GM12875 (cell line): ENCODE results near the gene TMEM132D.

ENCODE experiments used
- H3K4me3 ChIP-seq: one replicate; pipeline ENCODE4 v1.5.1; 2011; ENCODE audit warnings: low read depth, low read length, control low read depth
- TF ChIP-seq, protein P1 (sequence below): IDR thresholded peaks from 2 replicates; pipeline ENCODE4 v1.5.1; 2011; ENCODE audit warnings: low read depth, mild to moderate bottlenecking, control low read depth, inconsistent platforms, low read length, moderate library complexity, borderline replicate concordance; ENCODE audit not compliant: insufficient read depth

The TMEM132D gene

DNA sequence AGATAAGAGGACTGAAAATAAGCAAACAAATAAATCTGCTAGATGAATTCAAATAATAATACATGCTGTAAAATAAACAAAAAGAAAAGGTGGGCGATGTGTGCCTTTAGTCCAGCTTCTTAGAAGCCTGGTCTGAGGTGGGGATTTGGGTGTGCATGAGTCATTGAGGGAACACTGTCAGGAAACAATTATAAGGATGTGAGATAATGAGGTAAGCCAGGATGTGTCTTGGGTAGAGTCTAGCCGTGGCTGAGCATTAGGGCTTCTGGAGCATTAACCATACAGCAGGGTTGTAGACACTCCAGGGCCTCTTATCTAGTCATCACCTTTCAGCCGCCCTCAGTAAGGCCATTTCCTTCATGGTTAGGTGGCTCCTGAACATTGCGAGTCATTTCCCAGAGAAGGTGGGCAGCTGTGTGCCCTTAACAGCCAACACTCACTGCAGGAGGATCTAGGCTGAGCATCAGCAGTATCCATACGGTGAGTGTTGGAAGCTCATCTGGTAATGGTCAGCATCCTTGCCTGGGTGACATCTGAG lies 645.0 kb downstream of the TMEM132D start:
- TF ChIP-seq, protein P1, sequence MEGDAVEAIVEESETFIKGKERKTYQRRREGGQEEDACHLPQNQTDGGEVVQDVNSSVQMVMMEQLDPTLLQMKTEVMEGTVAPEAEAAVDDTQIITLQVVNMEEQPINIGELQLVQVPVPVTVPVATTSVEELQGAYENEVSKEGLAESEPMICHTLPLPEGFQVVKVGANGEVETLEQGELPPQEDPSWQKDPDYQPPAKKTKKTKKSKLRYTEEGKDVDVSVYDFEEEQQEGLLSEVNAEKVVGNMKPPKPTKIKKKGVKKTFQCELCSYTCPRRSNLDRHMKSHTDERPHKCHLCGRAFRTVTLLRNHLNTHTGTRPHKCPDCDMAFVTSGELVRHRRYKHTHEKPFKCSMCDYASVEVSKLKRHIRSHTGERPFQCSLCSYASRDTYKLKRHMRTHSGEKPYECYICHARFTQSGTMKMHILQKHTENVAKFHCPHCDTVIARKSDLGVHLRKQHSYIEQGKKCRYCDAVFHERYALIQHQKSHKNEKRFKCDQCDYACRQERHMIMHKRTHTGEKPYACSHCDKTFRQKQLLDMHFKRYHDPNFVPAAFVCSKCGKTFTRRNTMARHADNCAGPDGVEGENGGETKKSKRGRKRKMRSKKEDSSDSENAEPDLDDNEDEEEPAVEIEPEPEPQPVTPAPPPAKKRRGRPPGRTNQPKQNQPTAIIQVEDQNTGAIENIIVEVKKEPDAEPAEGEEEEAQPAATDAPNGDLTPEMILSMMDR, result no peak
- H3K4me3 ChIP-seq, result no peak overlapping the region

DNA sequence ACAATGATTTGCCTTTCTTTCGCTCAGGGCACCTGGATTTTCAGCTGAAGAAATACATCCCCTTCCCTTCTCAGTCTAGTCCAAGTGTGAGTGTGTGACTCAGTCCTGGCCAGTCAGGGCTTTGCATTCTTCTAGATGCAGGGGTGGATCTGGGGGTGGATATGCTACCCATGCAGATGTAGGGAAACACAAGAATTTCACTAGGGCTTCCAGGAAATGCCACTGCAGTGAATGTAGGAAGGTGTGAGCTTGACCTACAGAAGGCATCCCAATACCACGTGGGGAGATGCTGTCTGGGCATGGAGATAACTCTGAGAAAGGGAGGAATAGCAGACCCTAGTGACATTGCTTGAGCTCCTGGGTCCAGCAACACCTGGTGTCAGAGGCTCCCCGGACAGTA lies 646.3 kb downstream of the TMEM132D start:
- no peak overlapping the region for H3K4me3 ChIP-seq
- TF ChIP-seq, protein P1, result no peak

DNA sequence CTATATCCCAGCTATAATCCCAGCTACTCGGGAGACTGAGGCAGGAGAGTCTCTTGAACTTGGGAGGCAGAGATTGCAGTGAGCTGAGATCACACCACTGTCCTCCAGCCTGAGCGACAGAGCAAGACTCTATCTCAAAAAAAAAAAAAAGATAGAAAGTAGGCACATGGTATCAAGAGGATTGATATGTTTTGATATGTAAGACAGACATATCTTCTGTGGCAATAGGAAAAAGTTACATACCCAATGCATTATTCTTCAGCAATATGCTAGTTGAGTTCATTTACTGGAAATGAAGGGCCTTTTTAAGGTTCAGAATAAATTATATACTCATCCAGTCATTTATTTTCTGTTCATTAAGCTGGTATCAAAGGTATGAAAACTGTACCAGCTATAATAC lies 657.2 kb downstream of the TMEM132D start:
- no peak overlapping the region for H3K4me3 ChIP-seq
- TF ChIP-seq, protein P1, result no peak

DNA sequence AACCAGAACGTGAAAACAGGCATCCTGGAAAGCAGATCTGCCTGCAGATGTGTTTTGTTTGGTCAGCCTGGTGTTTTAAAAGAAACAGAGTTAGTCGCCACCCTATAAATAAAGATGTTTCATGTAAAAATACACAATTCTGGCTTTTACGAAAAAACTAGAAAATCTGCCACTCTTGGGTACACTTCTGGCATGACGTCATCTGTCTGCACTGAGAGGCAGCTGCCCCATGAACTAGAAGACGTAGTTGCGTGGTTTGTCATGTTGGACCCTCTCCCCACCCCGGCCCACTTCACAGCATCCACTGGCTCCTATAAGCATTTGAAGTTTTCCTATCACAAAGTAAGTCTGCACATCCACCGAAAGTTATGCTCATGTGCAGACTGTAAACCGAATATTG lies 658.1 kb downstream of the TMEM132D start:
- TF ChIP-seq, protein P1, result no peak
- no peak overlapping the region for H3K4me3 ChIP-seq

DNA sequence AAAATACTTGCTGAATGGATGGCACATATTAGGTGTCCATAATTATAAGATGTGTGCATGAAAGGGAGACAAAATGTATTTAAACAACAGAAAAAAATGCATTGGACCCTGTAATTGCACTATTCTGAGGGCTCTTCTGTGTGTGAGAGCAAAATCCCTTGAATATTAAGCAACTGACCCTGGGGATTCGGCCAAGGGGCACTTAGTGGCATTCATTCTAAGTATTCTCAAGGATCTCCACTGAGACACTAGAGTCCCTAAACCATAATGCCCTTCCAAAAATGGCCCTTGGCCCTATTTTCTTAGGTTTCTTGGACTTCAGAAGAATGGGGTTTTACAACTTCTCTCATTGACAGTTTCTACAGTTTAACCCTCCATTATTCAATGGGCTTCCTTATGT lies 662.0 kb downstream of the TMEM132D start:
- no peak overlapping the region for H3K4me3 ChIP-seq
- TF ChIP-seq, protein P1, result no peak

DNA sequence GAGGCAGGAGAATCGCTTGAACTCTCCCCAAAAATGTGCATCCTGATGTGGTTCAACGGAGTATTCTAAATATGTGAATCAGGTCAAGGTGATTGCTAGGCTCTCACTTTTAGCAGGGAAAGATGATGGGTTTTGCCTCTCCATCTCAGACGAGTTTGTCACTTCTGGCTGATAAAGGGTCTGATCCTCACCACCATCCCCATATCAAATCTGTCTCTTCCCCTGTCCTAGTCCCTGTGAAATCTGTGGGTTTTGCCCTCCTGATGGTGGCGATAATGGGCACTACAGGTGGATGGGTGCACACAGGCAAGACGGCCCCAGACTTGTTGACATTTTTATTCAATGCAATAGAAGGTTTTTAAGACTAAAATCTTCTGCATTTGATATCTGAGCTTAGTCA lies 665.9 kb downstream of the TMEM132D start:
- no peak overlapping the region for H3K4me3 ChIP-seq
- TF ChIP-seq, protein P1, result no peak

DNA sequence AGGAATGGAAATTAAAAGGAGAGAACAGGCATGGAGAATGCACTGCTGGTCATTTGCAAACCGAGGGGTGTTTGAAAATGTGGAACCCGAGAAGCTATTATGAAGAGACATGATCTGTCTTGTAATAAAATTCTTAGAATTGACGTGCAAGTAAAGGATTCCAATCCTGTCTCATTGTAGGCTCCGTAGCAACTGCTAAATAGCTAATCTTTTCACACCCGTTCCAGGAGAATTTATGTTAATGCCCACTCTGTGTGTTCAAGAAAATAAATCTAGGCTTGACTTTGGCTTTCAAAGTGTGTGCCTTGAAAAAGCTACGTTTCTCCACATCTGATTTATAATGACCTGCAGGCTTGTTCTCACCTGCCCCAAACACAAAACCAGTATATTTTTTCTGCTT lies 669.6 kb downstream of the TMEM132D start:
- no peak overlapping the region for H3K4me3 ChIP-seq
- TF ChIP-seq, protein P1, result no peak
